ENCODE data around the gene BCL2L1.

The BCL2L1 gene

DNA sequence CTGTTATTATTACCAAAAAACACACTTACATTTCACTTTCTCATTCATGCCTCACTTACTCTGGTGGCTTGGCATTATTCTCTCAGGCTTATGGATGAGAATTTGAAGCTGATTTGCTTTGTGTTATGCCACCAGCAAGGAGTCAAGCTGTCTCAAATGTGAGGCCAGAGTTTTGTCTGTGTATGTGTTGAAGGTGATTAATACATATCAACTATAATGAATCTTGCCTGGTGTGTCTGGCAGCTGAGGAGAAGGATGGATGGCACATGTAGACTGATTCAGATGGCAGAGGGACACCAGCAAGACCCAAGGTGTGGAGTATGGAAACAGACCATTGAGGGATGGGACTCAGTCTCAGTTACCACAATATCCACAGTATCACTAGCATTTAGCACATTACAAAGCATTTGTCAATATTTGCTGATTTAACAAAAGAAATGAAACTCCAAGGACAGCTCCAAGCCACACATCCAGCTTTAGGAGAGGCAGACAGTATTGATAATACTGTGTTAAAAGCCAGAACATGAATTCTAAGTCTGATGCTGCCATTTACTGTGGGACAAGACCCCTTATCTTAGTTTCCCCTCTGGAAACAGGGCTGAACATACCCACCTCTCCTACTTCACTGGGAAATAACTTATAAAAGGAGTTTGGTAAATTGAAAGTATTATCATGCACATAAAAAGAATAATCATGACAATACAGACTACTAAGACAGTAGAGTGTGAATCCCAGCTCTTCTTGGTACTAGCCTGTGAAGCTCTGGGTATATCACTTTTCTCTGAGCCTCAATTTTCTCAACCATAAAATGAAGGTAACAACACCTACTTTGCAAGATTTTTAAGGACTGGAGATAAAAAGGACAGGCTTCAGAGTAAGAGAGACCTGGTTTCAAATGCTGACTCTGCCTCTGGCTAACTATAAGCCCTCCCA lies 11.2 kb downstream of the BCL2L1 start:
- in situ Hi-C loops (cut with HindIII; ENCODE audit: low pct_unique_long_range_greater_than_20kb, low sequenced_read_pairs), result no loop called here
- peak in 1 of 2 experiments; percentile 46 for DNase-seq (ENCODE audit: low read depth in 1 of 2, low spot score in 1 of 2)
- no peak for TF ChIP-seq JUND (IDR thresholded peaks at IDR 0.05; ENCODE audit: low read depth)

DNA sequence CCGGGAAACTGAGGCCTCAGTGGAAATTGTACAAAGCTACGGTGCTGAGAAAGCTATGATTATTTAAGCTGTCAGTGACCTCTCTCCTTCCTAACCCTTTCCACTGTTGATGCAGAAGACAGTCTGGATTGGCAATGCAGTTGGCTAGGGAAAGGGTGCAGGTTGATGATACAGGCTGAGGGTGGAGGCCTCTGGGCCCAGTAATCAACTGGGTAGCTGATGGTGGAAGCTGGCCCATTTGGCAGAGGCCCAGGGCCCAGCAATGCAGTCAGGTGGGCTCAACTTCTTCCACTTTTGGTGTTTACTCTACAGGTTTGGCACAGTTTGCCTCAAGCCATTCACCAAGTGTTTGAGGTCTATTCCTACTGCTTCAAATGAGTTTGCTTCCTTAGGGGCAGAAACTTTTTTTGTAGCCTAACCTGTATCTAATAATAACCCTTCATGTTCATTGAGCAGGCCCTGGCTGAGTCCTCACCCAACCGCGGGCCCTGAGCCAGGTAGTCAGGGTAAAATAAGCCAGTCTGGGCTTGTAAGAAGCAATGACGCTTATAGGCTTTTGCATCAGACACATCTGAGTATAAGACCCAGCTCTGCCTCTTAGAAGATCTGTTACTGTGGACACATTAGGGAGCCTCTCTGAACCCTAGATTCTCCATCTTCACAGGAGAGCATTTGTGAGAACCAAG lies 12.1 kb downstream of the BCL2L1 start:
- no peak for TF ChIP-seq JUND (IDR thresholded peaks at IDR 0.05; ENCODE audit: low read depth)
- DNase-seq (ENCODE audit: low read depth in 1 of 2, low spot score in 1 of 2), result peak in 1 of 2 experiments; percentile 73
- in situ Hi-C loops (cut with HindIII; ENCODE audit: low pct_unique_long_range_greater_than_20kb, low sequenced_read_pairs), result no loop called here

DNA sequence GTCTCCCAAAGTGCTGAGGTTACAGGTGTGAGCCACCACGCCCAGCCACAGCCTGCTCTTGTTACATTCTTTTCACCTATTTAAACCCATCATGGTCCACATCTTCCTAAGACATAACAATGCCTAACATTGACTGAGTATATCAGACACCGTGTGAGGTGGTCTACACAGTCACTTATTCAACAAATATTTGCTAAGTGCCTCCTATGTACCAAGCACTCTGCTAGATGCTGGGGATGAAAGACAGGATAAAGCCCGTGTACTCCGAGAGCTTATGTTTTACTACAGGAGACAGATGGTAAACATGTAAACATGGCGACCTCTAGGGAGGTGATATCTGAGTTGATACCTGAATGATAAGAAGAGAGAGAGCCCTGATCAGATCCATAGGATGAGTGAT lies 12.7 kb downstream of the BCL2L1 start:
- no peak for DNase-seq (ENCODE audit: low read depth in 1 of 2, low spot score in 1 of 2)
- no peak for TF ChIP-seq JUND (IDR thresholded peaks at IDR 0.05; ENCODE audit: low read depth)
- in situ Hi-C loops (cut with HindIII; ENCODE audit: low pct_unique_long_range_greater_than_20kb, low sequenced_read_pairs), result no loop called here

DNA sequence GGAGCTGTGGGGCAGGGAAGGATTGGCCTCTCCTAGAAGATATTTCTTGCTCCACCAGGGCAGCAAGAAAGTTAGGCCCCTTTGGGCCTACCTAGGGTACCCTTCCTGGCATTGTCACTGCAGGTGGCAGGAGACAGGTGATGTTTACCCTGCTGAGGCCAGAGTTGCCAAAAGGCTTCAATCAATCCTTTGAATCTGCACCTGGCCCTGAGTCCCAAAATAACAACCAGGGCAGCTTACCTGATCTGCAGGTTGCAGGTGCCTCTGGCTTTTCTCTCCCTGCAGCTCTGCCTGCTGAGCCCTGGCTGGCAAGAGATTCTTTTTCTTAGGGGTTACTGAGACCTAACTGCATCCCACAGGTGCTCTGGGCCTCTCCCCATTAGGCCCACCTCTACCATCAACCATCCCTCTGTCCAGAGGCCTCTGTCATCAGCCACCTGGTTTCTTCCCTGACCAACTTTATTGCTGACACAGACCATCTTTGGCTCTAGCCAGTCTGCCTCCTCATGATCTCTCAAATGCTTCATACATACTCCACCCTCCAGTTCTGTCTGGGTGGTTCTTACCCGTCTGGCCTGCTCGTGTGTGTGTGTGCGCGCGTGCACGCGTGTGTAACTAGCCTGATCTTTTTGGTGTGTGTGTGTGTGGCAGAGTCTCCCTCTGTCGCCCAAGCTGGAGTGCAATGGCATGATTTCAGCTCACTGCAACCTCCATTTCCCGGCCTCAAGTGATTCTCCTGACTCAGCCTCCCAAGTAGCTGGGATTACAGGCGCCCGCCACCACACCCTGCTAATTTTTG lies 13.7 kb downstream of the BCL2L1 start:
- in situ Hi-C loops (cut with HindIII; ENCODE audit: low pct_unique_long_range_greater_than_20kb, low sequenced_read_pairs), result no loop called here
- DNase-seq (ENCODE audit: low read depth in 1 of 2, low spot score in 1 of 2), result peak in 1 of 2 experiments; percentile 96
- TF ChIP-seq JUND (IDR thresholded peaks at IDR 0.05; ENCODE audit: low read depth), result peak; percentile 58; the same call in 1 of the 2 replicates

DNA sequence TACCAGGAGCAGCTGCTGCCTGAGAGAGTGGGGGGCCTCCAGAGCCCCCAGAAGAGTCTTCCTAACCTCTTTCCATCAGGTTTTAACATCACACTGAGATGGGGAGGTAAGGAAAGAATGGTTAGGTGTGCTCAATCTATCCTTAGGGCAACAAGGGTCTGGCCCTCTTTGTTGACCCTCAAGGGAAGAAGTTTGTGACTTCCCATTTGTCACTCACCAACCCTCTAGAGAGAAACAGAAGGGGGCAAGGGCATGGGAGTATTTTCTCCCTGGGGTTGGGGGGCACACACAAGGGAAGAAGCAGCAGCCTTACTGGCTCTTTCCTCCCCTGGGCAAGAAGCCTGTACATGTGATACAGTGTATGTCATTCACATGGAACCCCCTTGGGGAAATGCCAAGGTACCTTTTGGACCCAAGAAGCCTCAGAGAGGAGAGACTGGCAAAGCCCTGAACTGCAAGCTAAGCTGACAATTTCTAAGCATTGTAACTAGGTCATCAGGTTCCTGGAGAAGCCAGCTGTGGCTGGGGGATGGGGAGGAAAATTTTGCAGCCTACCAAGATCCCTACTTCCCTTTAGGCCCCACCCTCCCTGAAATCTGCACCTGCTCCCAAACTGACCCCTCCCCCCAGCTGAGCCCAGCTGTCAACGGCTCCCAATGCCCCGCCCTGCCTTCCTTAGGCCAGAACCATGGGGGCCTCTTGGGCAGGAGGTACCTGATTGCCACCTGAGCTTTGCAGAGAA lies 14.5 kb downstream of the BCL2L1 start:
- in situ Hi-C loops (cut with HindIII; ENCODE audit: low pct_unique_long_range_greater_than_20kb, low sequenced_read_pairs), result no loop called here
- no peak for TF ChIP-seq JUND (IDR thresholded peaks at IDR 0.05; ENCODE audit: low read depth)
- no peak for DNase-seq (ENCODE audit: low read depth in 1 of 2, low spot score in 1 of 2)

DNA sequence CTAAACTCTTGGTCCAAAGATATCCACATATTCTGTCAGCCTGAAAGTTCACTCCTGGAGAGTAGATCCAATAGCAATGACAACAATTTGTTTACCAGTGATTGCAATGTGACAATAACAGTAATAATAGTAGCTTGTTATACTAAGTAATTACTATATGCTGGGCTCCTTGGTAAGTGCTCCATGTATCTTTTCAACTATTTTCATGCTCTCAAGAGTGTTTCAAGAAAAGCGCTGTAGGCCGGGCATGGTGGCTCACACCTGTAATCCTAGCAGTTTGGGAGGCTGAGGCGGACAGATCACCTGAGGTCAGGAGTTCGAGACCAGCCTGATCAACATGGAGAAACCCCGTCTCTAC lies 15.4 kb downstream of the BCL2L1 start:
- TF ChIP-seq JUND (IDR thresholded peaks at IDR 0.05; ENCODE audit: low read depth), result no peak
- DNase-seq (ENCODE audit: low read depth in 1 of 2, low spot score in 1 of 2), result no peak
- in situ Hi-C loops (cut with HindIII; ENCODE audit: low pct_unique_long_range_greater_than_20kb, low sequenced_read_pairs), result no loop called here

DNA sequence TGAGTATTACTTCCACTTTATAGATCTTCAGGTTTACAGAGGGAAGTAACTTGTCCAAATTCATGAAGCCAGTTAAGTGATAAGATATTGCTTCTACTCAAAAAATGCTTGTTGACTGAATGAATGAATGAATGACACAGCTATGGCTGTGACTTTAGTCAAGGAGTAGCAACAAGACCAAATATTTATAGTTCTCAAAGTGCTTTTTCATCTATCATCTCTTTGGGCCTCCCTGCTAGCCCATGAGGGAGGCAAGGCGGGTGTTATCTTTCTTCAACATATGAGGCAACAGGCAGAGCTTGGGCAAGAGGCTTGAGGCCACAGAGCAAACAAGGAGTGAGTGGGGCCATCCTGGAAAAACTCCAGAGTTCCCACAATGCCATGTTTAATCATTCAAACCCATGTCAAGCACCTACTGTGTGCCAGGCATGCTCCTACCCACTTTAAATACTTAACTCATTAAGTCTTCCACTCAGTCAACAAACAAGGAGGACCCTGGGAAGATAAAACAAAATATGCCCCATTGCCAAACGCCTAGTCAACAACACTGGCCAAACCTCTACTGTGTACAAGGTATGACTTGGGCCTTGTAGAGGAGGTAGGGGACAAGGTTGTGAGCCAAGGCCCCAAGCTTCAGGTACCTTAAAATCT lies 15.9 kb downstream of the BCL2L1 start:
- in situ Hi-C loops (cut with HindIII; ENCODE audit: low pct_unique_long_range_greater_than_20kb, low sequenced_read_pairs), result no loop called here
- no peak for TF ChIP-seq JUND (IDR thresholded peaks at IDR 0.05; ENCODE audit: low read depth)
- DNase-seq (ENCODE audit: low read depth in 1 of 2, low spot score in 1 of 2), result peak in 1 of 2 experiments; percentile 54

DNA sequence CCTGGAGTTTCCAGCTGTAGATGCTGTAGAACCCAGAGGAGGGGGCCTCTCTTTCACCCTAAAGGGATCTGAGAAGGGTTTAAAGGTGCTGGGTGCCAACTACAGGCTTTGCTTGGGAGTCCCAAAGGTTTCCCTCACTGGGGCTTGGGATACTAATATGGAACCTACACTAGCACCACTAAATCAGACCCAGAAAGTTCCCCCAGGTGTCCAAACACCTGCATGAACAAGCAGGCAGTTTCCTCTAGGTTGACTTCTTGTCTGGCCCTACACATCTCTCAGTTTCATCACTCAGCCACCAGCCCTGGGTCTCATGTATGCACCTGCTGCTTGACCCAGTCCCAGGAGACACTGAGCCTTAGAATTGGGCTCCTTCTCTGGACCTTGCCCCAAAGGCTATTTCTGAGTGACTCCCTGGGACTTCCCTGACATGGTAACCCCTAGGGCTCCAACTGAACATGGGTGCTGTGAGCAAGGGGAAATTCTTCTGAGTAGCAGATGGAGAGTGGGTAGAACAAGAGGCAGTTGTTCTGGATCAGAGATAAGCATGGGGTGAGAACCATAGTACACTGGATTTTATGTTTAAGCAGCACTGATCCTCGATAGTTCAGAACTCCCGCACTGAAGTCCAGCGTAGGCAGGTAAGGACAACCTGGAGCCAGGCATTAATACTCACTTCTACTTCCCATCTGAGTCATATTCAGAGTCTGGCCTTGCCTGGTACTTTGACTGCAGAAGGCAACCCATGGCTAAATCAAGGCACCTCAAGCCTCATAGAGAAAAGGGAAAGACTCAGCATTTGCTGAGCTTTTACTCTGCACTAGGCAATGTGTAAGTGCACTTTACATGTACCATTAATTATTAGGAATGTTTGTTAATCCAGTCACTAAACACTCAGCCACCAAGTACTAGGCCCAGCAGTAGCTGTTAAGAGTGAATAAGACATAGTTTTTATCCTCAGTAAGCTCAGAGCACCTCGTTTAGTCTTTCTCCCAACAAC lies 16.8 kb downstream of the BCL2L1 start:
- in situ Hi-C loops (cut with HindIII; ENCODE audit: low pct_unique_long_range_greater_than_20kb, low sequenced_read_pairs), result no loop called here
- no peak for DNase-seq (ENCODE audit: low read depth in 1 of 2, low spot score in 1 of 2)
- no peak for TF ChIP-seq JUND (IDR thresholded peaks at IDR 0.05; ENCODE audit: low read depth)

DNA sequence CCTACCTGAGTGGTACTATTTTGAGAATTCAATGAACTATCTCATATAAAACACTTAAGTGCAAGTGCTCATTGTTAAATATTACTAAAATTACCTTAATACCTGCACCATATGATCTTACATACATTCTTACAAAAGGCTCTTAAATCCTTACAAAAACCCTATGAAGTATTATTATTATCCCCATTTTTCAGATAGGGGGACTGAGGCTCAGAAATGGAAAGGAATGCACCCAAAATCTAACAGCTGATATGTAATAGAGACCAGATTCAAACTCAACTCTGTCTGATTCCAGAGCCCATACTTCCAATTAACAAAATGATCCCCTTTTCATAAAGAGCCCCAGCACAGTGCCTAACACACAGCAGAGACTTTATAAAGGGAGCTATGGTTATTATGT lies 17.5 kb downstream of the BCL2L1 start:
- no peak for TF ChIP-seq JUND (IDR thresholded peaks at IDR 0.05; ENCODE audit: low read depth)
- in situ Hi-C loops (cut with HindIII; ENCODE audit: low pct_unique_long_range_greater_than_20kb, low sequenced_read_pairs), result no loop called here
- no peak for DNase-seq (ENCODE audit: low read depth in 1 of 2, low spot score in 1 of 2)

DNA sequence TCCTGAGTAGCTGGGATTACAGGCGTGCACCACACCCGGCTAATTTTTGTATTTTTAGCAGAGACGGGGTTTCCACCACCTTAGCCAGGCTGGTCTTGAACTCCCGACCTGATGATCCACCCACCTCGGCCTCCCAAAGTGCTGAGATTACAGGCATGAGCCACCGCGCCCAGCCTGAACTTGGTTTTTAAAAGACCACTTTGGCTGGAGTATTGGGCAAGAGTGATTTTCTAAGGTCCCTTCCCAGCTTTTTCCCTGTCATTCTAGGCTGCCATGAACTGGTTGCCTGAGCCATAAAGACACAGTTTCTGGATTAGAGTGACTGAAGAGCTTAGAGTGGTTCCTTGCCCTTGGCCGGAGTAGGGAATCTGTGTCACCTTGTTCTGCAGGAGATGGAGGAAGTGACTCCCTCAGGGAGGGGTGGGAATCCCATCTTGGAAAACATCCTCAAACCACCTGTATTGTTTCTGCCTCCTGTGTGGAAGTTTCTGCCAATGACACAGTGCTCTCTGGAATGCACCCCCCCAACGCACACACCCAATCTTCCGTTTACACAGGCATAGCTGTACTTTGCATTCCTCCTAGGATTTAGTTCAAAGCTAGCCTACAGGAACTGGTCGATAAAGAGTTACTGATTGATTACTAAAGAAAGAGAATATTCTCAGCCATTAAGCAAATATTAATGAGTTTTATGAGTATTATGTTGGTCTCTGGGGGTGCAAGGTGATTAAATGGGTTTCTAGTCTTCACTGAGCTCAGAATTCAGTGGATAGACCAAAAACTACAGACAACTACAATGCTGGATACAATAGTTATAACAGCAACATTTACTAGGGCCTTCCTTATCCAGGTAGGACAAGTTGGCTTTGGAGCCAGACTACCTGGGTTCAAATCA lies 18.2 kb downstream of the BCL2L1 start:
- in situ Hi-C loops (cut with HindIII; ENCODE audit: low pct_unique_long_range_greater_than_20kb, low sequenced_read_pairs), result no loop called here
- peak; percentile 71 for TF ChIP-seq JUND (IDR thresholded peaks at IDR 0.05; ENCODE audit: low read depth)
- peak; percentile 43 to 96 for DNase-seq (ENCODE audit: low read depth in 1 of 2, low spot score in 1 of 2)
